Heart right ventricle (tissue), 16 donors: ENCODE measurements around the gene FILIP1L. TPM values are rescaled to one million over a fixed set of nuclear protein-coding genes. Genes with fewer than 3 reads are reported as not detected.
A peak's percentile ranks its signal among the peaks of the same experiment; 100 is the strongest.

Source experiments
- ATAC-seq, 8 donors: fragments of 200-7000 bp; cut with Tn5 transposase; one replicate each; pipeline ENCODE4 v1.9.1; 2020; ENCODE audit warnings: mild to moderate bottlenecking in 8 of 8, moderate library complexity in 8 of 8, moderate number of reproducible peaks in 1 of 8
- DNase-seq, 2 donors: peaks; one replicate each; pipeline ENCODE4 v3.0.0-alpha.2; 2020
- H3K27ac ChIP-seq, 10 donors: fragments of 200-600 bp; sonication (generic) in 2 of 10; one replicate each; pipeline versions ENCODE4 v1.5.0 to v1.8.0; 2020 to 2022; ENCODE audit warnings: mild to moderate bottlenecking in 3 of 10
- H3K27me3 ChIP-seq, 7 donors: fragments of 200-600 bp; one replicate each; pipeline ENCODE4 v1.8.0; 2021 to 2022; ENCODE audit warnings: mild to moderate bottlenecking in 2 of 7
- H3K36me3 ChIP-seq, 9 donors: fragments of 200-600 bp; sonication (generic) in 1 of 9; one replicate each; pipeline versions ENCODE4 v1.5.0 to v1.8.0; 2020 to 2022; ENCODE audit warnings: mild to moderate bottlenecking in 2 of 9
- H3K4me1 ChIP-seq, 9 donors: fragments of 200-600 bp; sonication (generic) in 1 of 9; one replicate each; pipeline versions ENCODE4 v1.5.0 to v1.8.0; 2020 to 2022; ENCODE audit warnings: mild to moderate bottlenecking in 4 of 9
- H3K4me3 ChIP-seq, 10 donors: fragments of 200-600 bp; sonication (generic) in 2 of 10; one replicate each; pipeline versions ENCODE4 v1.5.0 to v1.8.0; 2020 to 2022; ENCODE audit warnings: mild to moderate bottlenecking in 7 of 10, moderate library complexity in 2 of 10
- H3K9me3 ChIP-seq, 11 donors: fragments of 200-600 bp in 10 of 11; sonication (generic) in 2 of 11; one replicate each; pipeline versions ENCODE4 v1.5.0 to v1.8.0; 2013 to 2022; ENCODE audit warnings: mild to moderate bottlenecking in 2 of 11, control low read depth in 1 of 11, moderate library complexity in 1 of 11
- WGBS, 2 donors: extraction: QIAGEN DNeasy Blood & Tissue Kit; methylation state at CpG; one replicate each; pipeline ENCODE4 v1.1.7; 2013; ENCODE audit warnings: inconsistent platforms in 1 of 2; 5-methylcytosine and 5-hydroxymethylcytosine counted together
- intact Hi-C, 10 donors: fragments of 100-400 bp; cut with DNase I; formaldehyde crosslinking; loops; one replicate each; pipeline versions ENCODE4 v1.11.1 to v1.14.2; 2022
- polyA plus RNA-seq, 2 donors: library from polyadenylated mRNA; stranded (reverse); fragments of 200-250 nt; gene quantifications; one replicate each; pipeline ENCODE4 v1.2.3, GENCODE V29; 2013
- total RNA-seq, 10 donors: library from RNA; stranded (reverse); fragmentation: NEBNext Ultra II Directional in 3 of 10; extraction: Animal tissue kit (Norgen Biotek cat#: 25700) in 3 of 10; gene quantifications; one replicate each; pipeline versions ENCODE4 v1.2.1 to v1.2.4, GENCODE V29; 2021 to 2023
- TF ChIP-seq, protein P1 (sequence below), 9 donors: fragments of 200-600 bp; sonication (generic) in 2 of 9; IDR thresholded peaks; one replicate each; pipeline versions ENCODE4 v1.5.0 to v1.8.0; 2021 to 2022; ENCODE audit warnings: antibody characterized with exemption in 9 of 9, mild to moderate bottlenecking in 5 of 9, moderate library complexity in 1 of 9
- donor health status: Arrhythmogenic right ventricular cardiomyopathy.
- donor health status: ischemic (EF 13 %, LVEDD 7.1; RV severe dilation, severe dysfunction).
- donor health status: healthy with polysubstance abuse.
- donor health status: DM: no; HTN: yes; CAD: no.
- donor health status: DM: no; HTN: no; CAD: no.
- donor health status: ischemic (EF 25% LVEDD 6.9; RV normal size, moderate dysfunction).
- donor health status: ischemic (EF 25% LVEDD 5.7; RV mildly dilated, moderate dysfunction).
- donor health status: healthy.
- donor health status: DM: yes; HTN: yes; CAD: no.
- donor health status: Ischemic cardiomyopathy.
- donor health status: ischemic (EF 35%, LVEDD 5.7; RV mildly dilated, moderate dysfunction).
- donor health status: nonischemic (EF 11% LVEDD 7.7; RV severe dilation, severe dysfunction).
- donor health status: DM: yes; HTN: yes; CAD: no.
- donor health status: PGD.
- donor health status: ischemic (EF 29% LVEDD 5.4; RV normal size, mild dysfunction).
- donor health status: nonischemic (EF 23%, LVEDD 6.1; RV moderate dilation, normal function).

FILIP1L gene
- total and polyA plus RNA-seq, 12 donors: 15.9 to 134 (median 64.3) TPM

DNA sequence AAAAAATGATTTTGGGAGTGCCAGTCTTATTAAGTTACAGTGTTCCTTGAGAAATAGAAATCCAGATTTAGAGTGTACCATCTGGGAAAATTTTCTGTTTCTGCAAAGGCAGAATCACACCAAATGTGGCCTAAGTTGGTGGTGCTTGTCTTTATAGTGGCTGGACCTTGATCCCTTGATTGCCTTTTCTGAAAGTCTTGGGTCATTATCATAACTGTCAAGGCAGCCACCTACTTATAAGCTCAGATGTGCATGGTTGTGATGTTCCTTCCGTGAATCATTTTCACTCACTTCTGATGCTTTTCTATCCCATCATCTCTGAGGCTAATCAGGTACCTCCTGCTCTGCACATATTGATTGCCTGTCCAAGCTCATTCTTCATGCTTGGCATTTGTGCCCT lies 276.6 kb downstream of the FILIP1L start:
- H3K4me1 ChIP-seq: peaks cover 0 to 48% (median 20%) of the 10 kb centered on the region in 9 donors
- WGBS, 2 donors: 94 to 98% methylated on average over 1 of the region's 1 CpG
- intact Hi-C loops: loop anchor here in 1 of 10 donors (5.0 kb wide), 2 partner anchors 230 to 420 kb away; no protein-coding TSS in a partner anchor
- TF ChIP-seq, protein P1, sequence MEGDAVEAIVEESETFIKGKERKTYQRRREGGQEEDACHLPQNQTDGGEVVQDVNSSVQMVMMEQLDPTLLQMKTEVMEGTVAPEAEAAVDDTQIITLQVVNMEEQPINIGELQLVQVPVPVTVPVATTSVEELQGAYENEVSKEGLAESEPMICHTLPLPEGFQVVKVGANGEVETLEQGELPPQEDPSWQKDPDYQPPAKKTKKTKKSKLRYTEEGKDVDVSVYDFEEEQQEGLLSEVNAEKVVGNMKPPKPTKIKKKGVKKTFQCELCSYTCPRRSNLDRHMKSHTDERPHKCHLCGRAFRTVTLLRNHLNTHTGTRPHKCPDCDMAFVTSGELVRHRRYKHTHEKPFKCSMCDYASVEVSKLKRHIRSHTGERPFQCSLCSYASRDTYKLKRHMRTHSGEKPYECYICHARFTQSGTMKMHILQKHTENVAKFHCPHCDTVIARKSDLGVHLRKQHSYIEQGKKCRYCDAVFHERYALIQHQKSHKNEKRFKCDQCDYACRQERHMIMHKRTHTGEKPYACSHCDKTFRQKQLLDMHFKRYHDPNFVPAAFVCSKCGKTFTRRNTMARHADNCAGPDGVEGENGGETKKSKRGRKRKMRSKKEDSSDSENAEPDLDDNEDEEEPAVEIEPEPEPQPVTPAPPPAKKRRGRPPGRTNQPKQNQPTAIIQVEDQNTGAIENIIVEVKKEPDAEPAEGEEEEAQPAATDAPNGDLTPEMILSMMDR (IDR thresholded peaks at IDR 0.05): no peak
- H3K4me3 ChIP-seq: no peak overlapping the region
- ATAC-seq (no peak), DNase-seq (no peak)
- H3K9me3 ChIP-seq: no peaks in the 10 kb centered on the region
- peaks cover 0 to 13% (median 0%) of the 10 kb centered on the region in 9 donors for H3K36me3 ChIP-seq
- H3K27ac ChIP-seq: peak overlapping the region in 2 of 10 donors; percentile 36 to 43
- H3K27me3 ChIP-seq: no peaks in the 10 kb centered on the region

DNA sequence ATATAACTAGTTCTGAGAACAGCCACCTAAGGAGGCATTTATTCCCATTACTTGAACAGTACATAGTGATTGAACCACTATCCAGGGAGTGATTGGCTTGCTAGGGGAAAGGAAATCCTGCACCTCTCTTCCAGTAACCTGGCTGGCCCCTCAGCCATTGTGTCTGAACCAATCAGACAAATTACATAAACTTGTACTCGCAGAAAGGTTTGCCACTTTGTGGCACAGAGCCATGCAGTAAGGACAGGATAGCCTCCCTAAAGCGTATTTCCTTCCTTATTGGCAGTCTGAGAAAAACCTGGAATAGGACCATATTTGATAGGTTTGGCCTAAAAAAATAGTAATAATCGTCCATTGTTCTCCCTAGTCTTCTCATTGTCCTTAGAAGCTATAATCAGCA lies 277.6 kb downstream of the FILIP1L start:
- no peaks in the 10 kb centered on the region for H3K9me3 ChIP-seq
- DNase-seq (peak in 1 of 2 donors; percentile 17), ATAC-seq (peak in 4 of 8 donors; percentile 41 to 64 (median 44))
- 63 to 74% methylated on average over 3 of the region's 3 CpGs for WGBS, 2 donors
- TF ChIP-seq, protein P1 (IDR thresholded peaks at IDR 0.05): no peak
- peaks cover 0 to 13% (median 0%) of the 10 kb centered on the region in 9 donors for H3K36me3 ChIP-seq
- peak overlapping the region in 3 of 10 donors; percentile 14 to 43 (median 28) for H3K27ac ChIP-seq
- intact Hi-C loops: loop anchor here in 1 of 10 donors (5.0 kb wide), 2 partner anchors 231 to 421 kb away; no protein-coding TSS in a partner anchor
- no peaks in the 10 kb centered on the region for H3K27me3 ChIP-seq
- no peak overlapping the region for H3K4me3 ChIP-seq
- peaks cover 0 to 47% (median 23%) of the 10 kb centered on the region in 9 donors for H3K4me1 ChIP-seq

- Histone ChIP-seq H3K36me3 (peaks cover 0 to 16% (median 0%) of the 10 kb centered on the region in 9 donors), H3K27me3 (no peaks in the 10 kb centered on the region), H3K4me3 (no peak overlapping the region), H3K4me1 (peaks cover 0 to 47% (median 23%) of the 10 kb centered on the region in 9 donors), H3K9me3 (no peaks in the 10 kb centered on the region), H3K27ac (peak overlapping the region in 3 of 10 donors; percentile 18 to 46 (median 43))
- ATAC-seq (no peak), DNase-seq (no peak)
- intact Hi-C loops: loop anchor here in 7 of 10 donors (5.0 kb wide), 3 partner anchors 233 to 758 kb away; no protein-coding TSS in a partner anchor
- WGBS, 2 donors: 92 to 98% methylated on average over 2 of the region's 2 CpGs
- TF ChIP-seq, protein P1 (IDR thresholded peaks at IDR 0.05): no peak
These were observed 279.9 kb downstream of the FILIP1L start for GRCh38 chr3:99834211-99834957.

DNA sequence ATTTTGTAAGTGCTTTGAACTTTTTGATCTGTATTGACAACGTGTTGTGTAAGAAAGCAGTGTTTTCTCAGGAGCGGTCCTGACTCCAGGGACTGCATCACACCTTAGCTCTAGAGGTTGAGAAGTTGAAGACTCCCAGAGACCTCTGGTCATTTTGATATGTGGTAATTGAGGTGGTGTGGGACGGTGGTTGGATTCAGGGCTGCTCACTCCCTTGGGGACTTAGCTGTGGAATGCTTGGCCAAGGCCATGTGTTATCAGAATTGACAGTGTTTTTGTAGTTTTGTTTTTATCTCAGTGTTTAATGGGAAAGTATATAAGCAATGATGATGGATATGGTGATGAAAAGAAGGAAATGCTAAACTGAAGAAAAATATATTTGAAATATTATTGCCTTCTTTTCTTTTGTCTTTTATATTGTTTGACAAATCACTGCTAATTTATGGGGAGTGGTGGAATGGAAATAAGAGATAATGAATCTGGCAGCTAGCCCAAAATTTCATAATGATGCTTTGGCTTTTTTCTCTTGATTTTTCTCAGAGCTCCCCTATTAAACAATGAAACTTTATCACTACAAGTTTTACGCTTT lies 280.6 kb downstream of the FILIP1L start:
- Histone ChIP-seq H3K4me3 (no peak overlapping the region), H3K36me3 (peaks cover 0 to 23% (median 0%) of the 10 kb centered on the region in 9 donors), H3K27me3 (no peaks in the 10 kb centered on the region), H3K27ac (peak overlapping the region in 7 of 10 donors; percentile 5 to 62 (median 25)), H3K4me1 (peaks cover 0 to 47% (median 23%) of the 10 kb centered on the region in 9 donors), H3K9me3 (no peaks in the 10 kb centered on the region)
- TF ChIP-seq, protein P1 (IDR thresholded peaks at IDR 0.05): no peak
- intact Hi-C loops: loop anchor here in 7 of 10 donors (5.0 kb wide), 3 partner anchors 234 to 759 kb away; no protein-coding TSS in a partner anchor
- DNase-seq (no peak), ATAC-seq (no peak)
- 45 to 50% methylated on average over 4 of the region's 4 CpGs for WGBS, 2 donors
